Activated naive CD4-positive, alpha-beta T cell treated with anti-CD3 and anti-CD28 coated beads, Interleukin-2, amount 50 U/mL, for 24 hours (primary cell): ENCODE results near the gene NUDT9.
"Not testable (repeated sequence)": the region's sequence is repeated elsewhere in the genome, so short reads cannot be mapped to it uniquely, and the experiment has no call there.

Source experiments
- H3K27ac Mint-ChIP-seq: one replicate; pipeline ENCODE4 v1.8.0; 2021; ENCODE audit warnings: mild to moderate bottlenecking, mixed read lengths
- H3K27me3 Mint-ChIP-seq: one replicate; pipeline ENCODE4 v1.8.0; 2021; ENCODE audit warnings: mixed read lengths
- H3K36me3 Mint-ChIP-seq: one replicate; pipeline ENCODE4 v1.8.0; 2021; ENCODE audit warnings: mixed read lengths
- H3K4me1 Mint-ChIP-seq: one replicate; pipeline ENCODE4 v1.8.0; 2021; ENCODE audit warnings: mixed read lengths
- H3K4me3 Mint-ChIP-seq: one replicate; pipeline ENCODE4 v1.8.0; 2021; ENCODE audit warnings: mild to moderate bottlenecking, mixed read lengths
- H3K9me3 Mint-ChIP-seq: one replicate; pipeline ENCODE4 v1.8.0; 2021; ENCODE audit warnings: mixed read lengths

Gene NUDT9

GRCh38 chr4:87425711-87426110 is 3.3 kb downstream of the NUDT9 start:
- H3K36me3 Mint-ChIP-seq, result no peaks in the 10 kb centered on the region
- H3K4me3 Mint-ChIP-seq, result no peak overlapping the region
- no peaks in the 10 kb centered on the region for H3K27me3 Mint-ChIP-seq
- H3K27ac Mint-ChIP-seq, result no peak overlapping the region
- H3K9me3 Mint-ChIP-seq, result no peaks in the 10 kb centered on the region
- H3K4me1 Mint-ChIP-seq, result peaks cover 68% of the 10 kb centered on the region

GRCh38 chr4:87426865-87427517 is 4.6 kb downstream of the NUDT9 start:
- Mint-ChIP-seq H3K4me1 (peaks cover 69% of the 10 kb centered on the region), H3K27me3 (no peaks in the 10 kb centered on the region), H3K36me3 (no peaks in the 10 kb centered on the region), H3K4me3 (no peak overlapping the region), H3K27ac (no peak overlapping the region), H3K9me3 (no peaks in the 10 kb centered on the region)

GRCh38 chr4:87427518-87427868 is 5.1 kb downstream of the NUDT9 start:
- Mint-ChIP-seq H3K27ac (no peak overlapping the region), H3K4me1 (peaks cover 69% of the 10 kb centered on the region), H3K27me3 (no peaks in the 10 kb centered on the region), H3K4me3 (no peak overlapping the region), H3K36me3 (no peaks in the 10 kb centered on the region), H3K9me3 (no peaks in the 10 kb centered on the region)

GRCh38 chr4:87428979-87429378 is 6.6 kb downstream of the NUDT9 start:
- Mint-ChIP-seq H3K27me3 (no peaks in the 10 kb centered on the region), H3K27ac (no peak overlapping the region), H3K4me3 (no peak overlapping the region), H3K36me3 (no peaks in the 10 kb centered on the region), H3K4me1 (peaks cover 74% of the 10 kb centered on the region), H3K9me3 (no peaks in the 10 kb centered on the region)

GRCh38 chr4:87430038-87430437 is 7.7 kb downstream of the NUDT9 start:
- Mint-ChIP-seq H3K27me3 (no peaks in the 10 kb centered on the region), H3K27ac (no peak overlapping the region), H3K9me3 (no peaks in the 10 kb centered on the region), H3K36me3 (no peaks in the 10 kb centered on the region), H3K4me3 (no peak overlapping the region), H3K4me1 (peaks cover 66% of the 10 kb centered on the region)

GRCh38 chr4:87433342-87433741 is 11.0 kb downstream of the NUDT9 start:
- Mint-ChIP-seq H3K27ac (no peak overlapping the region), H3K27me3 (no peaks in the 10 kb centered on the region), H3K4me3 (no peak overlapping the region), H3K36me3 (peaks cover 7% of the 10 kb centered on the region), H3K4me1 (peaks cover 49% of the 10 kb centered on the region), H3K9me3 (no peaks in the 10 kb centered on the region)

GRCh38 chr4:87442889-87443288 is 20.5 kb downstream of the NUDT9 start:
- no peaks in the 10 kb centered on the region for H3K27me3 Mint-ChIP-seq
- no peak overlapping the region for H3K27ac Mint-ChIP-seq
- H3K9me3 Mint-ChIP-seq, result no peaks in the 10 kb centered on the region
- no peak overlapping the region for H3K4me3 Mint-ChIP-seq
- peaks cover 23% of the 10 kb centered on the region for H3K36me3 Mint-ChIP-seq
- peaks cover 4% of the 10 kb centered on the region for H3K4me1 Mint-ChIP-seq

GRCh38 chr4:87444741-87445140 is 22.4 kb downstream of the NUDT9 start:
- H3K27ac Mint-ChIP-seq, result no peak overlapping the region

GRCh38 chr4:87445964-87446363 is 23.6 kb downstream of the NUDT9 start:
- H3K9me3 Mint-ChIP-seq, result no peaks in the 10 kb centered on the region
- H3K27me3 Mint-ChIP-seq, result no peaks in the 10 kb centered on the region
- H3K27ac Mint-ChIP-seq, result no peak overlapping the region
- H3K4me1 Mint-ChIP-seq, result peaks cover 4% of the 10 kb centered on the region
- no peak overlapping the region for H3K4me3 Mint-ChIP-seq
- H3K36me3 Mint-ChIP-seq, result peaks cover 18% of the 10 kb centered on the region

More at GRCh38 chr4:87444741-87445140, 22.4 kb downstream of the NUDT9 start:
- no peaks in the 10 kb centered on the region for H3K27me3 Mint-ChIP-seq
- peaks cover 19% of the 10 kb centered on the region for H3K36me3 Mint-ChIP-seq
- no peak overlapping the region for H3K4me3 Mint-ChIP-seq
- no peaks in the 10 kb centered on the region for H3K9me3 Mint-ChIP-seq
- peaks cover 4% of the 10 kb centered on the region for H3K4me1 Mint-ChIP-seq

- H3K4me3 Mint-ChIP-seq, H3K27me3 Mint-ChIP-seq, H3K27ac Mint-ChIP-seq, H3K4me1 Mint-ChIP-seq, H3K9me3 Mint-ChIP-seq: not testable (repeated sequence)
- peaks cover 16% of the 10 kb centered on the region for H3K36me3 Mint-ChIP-seq
These were observed 24.0 kb downstream of the NUDT9 start for GRCh38 chr4:87446375-87446774.

GRCh38 chr4:87451537-87451936 is 29.2 kb downstream of the NUDT9 start:
- Mint-ChIP-seq H3K27me3 (no peaks in the 10 kb centered on the region), H3K4me3 (no peak overlapping the region), H3K9me3 (no peaks in the 10 kb centered on the region), H3K4me1 (peaks cover 4% of the 10 kb centered on the region), H3K27ac (no peak overlapping the region), H3K36me3 (peaks cover 7% of the 10 kb centered on the region)

GRCh38 chr4:87458913-87459312 is 36.5 kb downstream of the NUDT9 start:
- H3K4me3 Mint-ChIP-seq, result no peak overlapping the region
- no peaks in the 10 kb centered on the region for H3K27me3 Mint-ChIP-seq
- no peak overlapping the region for H3K27ac Mint-ChIP-seq
- no peaks in the 10 kb centered on the region for H3K9me3 Mint-ChIP-seq
- no peaks in the 10 kb centered on the region for H3K4me1 Mint-ChIP-seq
- H3K36me3 Mint-ChIP-seq, result peaks cover 16% of the 10 kb centered on the region

- Mint-ChIP-seq H3K27me3 (no peaks in the 10 kb centered on the region), H3K27ac (no peak overlapping the region), H3K36me3 (peaks cover 13% of the 10 kb centered on the region), H3K9me3 (no peaks in the 10 kb centered on the region), H3K4me3 (no peak overlapping the region), H3K4me1 (no peaks in the 10 kb centered on the region)
These were observed 38.9 kb downstream of the NUDT9 start for GRCh38 chr4:87461281-87461700.

GRCh38 chr4:87462102-87462501 is 39.7 kb downstream of the NUDT9 start:
- Mint-ChIP-seq H3K27ac (no peak overlapping the region), H3K9me3 (no peaks in the 10 kb centered on the region), H3K36me3 (peaks cover 13% of the 10 kb centered on the region), H3K27me3 (no peaks in the 10 kb centered on the region), H3K4me1 (no peaks in the 10 kb centered on the region), H3K4me3 (no peak overlapping the region)

- Mint-ChIP-seq H3K27ac (no peak overlapping the region), H3K9me3 (no peaks in the 10 kb centered on the region), H3K4me3 (no peak overlapping the region), H3K36me3 (no peaks in the 10 kb centered on the region), H3K27me3 (no peaks in the 10 kb centered on the region), H3K4me1 (no peaks in the 10 kb centered on the region)
These were observed 43.5 kb downstream of the NUDT9 start for GRCh38 chr4:87465739-87466366.

- H3K27me3 Mint-ChIP-seq, result no peaks in the 10 kb centered on the region
- H3K36me3 Mint-ChIP-seq, result no peaks in the 10 kb centered on the region
- H3K4me3 Mint-ChIP-seq, result no peak overlapping the region
- H3K4me1 Mint-ChIP-seq, result no peaks in the 10 kb centered on the region
- no peak overlapping the region for H3K27ac Mint-ChIP-seq
- H3K9me3 Mint-ChIP-seq, result no peaks in the 10 kb centered on the region
These were observed 47.0 kb downstream of the NUDT9 start for GRCh38 chr4:87469390-87469789.

GRCh38 chr4:87476934-87477333 is 54.6 kb downstream of the NUDT9 start:
- Mint-ChIP-seq H3K9me3 (no peaks in the 10 kb centered on the region), H3K4me3 (no peak overlapping the region), H3K27me3 (no peaks in the 10 kb centered on the region), H3K36me3 (no peaks in the 10 kb centered on the region), H3K4me1 (no peaks in the 10 kb centered on the region), H3K27ac (no peak overlapping the region)
